ENCODE data around the gene ARCN1.

ARCN1 gene

GRCh38 chr11:118572061-118572980 is at the start of gene ARCN1:
Gene ARCN1, plus strand, starts transcription at chr11:118572409. Its CDS starts 139 bp downstream, at chr11:118572548.
- DNase-seq, result peak; percentile 65 to 76 (median 73)

DNA sequence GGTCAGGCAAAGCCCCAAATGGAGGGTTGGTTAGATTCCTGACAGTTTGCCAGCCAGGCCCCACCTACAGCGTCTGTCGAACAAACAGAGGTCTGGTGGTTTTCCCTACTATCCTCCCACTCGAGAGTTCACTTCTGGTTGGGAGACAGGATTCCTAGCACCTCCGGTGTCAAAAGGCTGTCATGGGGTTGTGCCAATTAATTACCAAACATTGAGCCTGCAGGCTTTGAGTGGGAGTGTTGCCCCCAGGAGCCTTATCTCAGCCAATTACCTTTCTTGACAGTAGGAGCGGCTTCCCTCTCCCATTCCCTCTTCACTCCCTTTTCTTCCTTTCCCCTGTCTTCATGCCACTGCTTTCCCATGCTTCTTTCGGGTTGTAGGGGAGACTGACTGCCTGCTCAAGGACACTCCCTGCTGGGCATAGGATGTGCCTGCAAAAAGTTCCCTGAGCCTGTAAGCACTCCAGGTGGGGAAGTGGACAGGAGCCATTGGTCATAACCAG is 49.6 kb upstream of the ARCN1 start:
- no peak for DNase-seq

DNA sequence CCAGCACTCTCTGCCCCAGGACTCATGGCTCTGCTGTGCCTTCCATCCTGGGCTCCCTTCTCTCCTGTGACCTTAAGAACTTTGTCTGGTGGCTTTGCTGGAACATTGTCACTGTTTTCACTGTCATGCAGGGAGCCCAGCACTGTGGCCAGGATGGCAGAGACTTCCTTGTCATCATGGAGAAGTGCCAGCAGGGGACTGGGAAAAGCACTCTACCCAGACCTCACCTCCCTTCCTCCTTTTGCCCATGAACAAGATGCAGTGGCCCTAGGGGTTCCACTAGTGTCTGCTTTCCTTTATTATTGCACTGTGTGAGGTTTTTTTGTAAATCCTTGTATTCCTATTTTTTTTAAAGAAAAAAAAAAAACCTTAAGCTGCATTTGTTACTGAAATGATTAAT is 47.9 kb upstream of the ARCN1 start:
- no peak for DNase-seq

DNA sequence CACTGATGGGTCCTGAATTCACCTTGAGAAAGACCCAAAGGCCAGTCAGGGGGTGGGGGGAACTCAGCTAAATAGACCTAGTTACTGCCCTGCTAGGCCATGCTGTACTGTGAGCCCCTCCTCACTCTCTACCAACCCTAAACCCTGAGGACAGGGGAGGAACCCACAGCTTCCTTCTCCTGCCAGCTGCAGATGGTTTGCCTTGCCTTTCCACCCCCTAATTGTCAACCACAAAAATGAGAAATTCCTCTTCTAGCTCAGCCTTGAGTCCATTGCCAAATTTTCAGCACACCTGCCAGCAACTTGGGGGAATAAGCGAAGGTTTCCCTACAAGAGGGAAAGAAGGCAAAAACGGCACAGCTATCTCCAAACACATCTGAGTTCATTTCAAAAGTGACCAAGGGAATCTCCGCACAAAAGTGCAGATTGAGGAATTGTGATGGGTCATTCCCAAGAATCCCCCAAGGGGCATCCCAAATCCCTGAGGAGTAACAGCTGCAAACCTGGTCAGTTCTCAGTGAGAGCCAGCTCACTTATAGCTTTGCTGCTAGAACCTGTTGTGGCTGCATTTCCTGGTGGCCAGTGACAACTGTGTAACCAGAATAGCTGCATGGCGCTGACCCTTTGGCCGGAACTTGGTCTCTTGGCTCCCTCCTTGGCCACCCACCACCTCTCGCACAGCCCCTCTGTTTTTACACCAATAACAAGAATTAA is 47.3 kb upstream of the ARCN1 start:
- DNase-seq, result no peak

- no peak for DNase-seq
These were observed 45.5 kb upstream of the ARCN1 start for GRCh38 chr11:118526688-118527087.

DNA sequence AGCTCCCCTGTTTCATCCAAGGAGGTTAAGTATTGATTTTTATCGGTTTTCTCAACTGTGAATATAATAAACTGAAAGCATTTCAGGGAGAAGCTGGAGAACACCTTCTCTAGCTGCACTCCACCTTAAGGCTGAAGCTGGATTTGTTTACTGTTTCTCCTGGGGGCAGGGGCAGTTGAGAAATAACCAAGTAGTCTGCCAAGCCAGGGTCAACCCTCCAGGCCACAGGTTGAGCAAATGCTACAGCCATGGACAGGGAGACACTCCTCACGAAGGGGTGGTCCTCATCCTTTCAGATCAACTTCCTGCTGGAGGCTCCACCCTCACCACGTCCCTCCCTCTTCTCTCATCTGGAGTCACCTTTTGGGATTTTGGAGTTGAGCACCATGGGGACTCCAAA is 45.1 kb upstream of the ARCN1 start, which contains the start of gene TTC36:
TTC36 (plus strand) TSS at position 366 of the 400 bp plus-strand sequence; CDS start at position 387, 21 bp downstream.
- no peak for DNase-seq

DNA sequence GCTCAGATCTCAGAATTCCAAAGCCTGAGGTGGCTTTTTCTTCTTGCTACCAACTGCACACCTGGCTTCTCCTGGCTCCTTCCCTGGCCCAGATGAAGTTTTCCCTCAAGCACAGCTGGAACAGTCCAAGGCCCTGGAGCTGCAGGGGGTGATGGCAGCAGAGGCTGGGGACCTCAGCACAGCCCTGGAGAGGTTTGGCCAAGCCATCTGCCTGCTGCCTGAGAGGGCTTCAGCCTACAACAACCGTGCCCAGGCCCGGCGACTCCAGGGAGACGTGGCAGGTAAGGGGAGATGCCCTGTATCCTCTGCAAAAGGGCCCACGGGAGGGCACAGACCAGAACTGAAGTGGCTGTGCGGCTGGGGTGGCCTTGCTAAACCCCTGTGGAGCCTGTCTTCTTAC is 43.7 kb upstream of the ARCN1 start:
- no peak for DNase-seq

- DNase-seq, result no peak
These were observed 42.5 kb upstream of the ARCN1 start for GRCh38 chr11:118529584-118530175.

GRCh38 chr11:118530180-118530682 is 42.0 kb upstream of the ARCN1 start:
- DNase-seq, result no peak

GRCh38 chr11:118530683-118531596 is 41.3 kb upstream of the ARCN1 start, which contains the start of gene TMEM25:
Gene TMEM25, plus strand, starts transcription at chr11:118531192. Its CDS starts 610 bp downstream, at chr11:118531802.
- peak; percentile 50 to 64 (median 54) for DNase-seq

DNA sequence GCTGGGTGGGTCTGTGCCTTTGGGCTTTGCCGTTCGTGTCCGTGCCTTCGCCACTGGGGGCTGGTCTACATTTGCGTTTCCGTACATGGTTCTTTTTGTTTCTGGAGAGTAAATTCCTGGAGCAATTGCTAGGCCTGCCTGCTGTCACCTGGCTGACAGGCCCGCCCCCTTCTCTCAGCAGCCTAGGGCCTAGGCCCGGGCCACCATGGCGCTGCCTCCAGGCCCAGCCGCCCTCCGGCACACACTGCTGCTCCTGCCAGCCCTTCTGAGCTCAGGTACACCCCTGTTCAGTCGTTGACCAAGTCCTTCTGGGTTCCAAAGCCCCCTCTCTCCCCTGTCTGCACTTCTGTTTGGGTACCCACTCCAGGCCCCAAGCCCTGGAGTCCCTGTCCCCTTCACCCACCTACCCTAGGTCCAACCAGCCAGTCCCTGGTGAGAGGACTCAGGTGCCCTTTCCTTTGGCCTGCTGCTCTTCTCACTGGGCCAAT is 40.6 kb upstream of the ARCN1 start:
- no peak for DNase-seq

DNA sequence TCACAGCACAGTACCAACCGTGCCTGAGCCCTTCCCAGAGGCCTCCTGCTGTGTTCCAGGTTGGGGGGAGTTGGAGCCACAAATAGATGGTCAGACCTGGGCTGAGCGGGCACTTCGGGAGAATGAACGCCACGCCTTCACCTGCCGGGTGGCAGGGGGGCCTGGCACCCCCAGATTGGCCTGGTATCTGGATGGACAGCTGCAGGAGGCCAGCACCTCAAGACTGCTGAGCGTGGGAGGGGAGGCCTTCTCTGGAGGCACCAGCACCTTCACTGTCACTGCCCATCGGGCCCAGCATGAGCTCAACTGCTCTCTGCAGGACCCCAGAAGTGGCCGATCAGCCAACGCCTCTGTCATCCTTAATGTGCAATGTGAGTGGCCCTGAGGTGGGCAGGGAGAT is 40.1 kb upstream of the ARCN1 start:
- no peak for DNase-seq

DNA sequence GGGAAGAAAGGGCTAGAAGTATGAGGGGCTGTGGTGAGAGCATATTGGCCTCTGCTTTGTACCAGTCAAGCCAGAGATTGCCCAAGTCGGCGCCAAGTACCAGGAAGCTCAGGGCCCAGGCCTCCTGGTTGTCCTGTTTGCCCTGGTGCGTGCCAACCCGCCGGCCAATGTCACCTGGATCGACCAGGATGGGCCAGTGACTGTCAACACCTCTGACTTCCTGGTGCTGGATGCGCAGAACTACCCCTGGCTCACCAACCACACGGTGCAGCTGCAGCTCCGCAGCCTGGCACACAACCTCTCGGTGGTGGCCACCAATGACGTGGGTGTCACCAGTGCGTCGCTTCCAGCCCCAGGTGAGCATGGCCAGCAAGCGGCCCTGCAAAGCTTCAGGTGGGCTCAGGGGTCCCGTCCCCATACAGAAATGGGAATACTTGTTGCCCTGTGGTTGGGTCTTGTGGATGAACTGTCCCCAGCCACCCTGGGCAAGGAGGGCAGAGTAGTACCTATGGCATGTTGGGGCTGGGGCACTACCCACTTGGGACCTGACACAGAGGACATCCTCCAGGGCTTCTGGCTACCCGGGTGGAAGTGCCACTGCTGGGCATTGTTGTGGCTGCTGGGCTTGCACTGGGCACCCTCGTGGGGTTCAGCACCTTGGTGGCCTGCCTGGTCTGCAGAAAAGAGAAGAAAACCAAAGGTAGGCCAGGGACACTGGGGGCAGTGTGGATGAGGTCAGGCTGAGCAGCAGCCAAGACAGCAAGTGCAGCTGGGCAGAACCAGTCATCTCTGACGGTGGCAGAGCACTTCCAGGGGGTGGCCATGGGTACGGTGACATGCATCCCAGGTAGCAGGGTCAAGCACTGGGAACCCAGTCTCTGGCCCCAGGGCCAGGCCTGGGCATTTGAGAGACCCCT is 39.1 kb upstream of the ARCN1 start:
- DNase-seq, result no peak

- DNase-seq, result no peak
These were observed 38.2 kb upstream of the ARCN1 start for GRCh38 chr11:118533769-118534729.

GRCh38 chr11:118535261-118535660 is 36.9 kb upstream of the ARCN1 start:
- no peak for DNase-seq

- DNase-seq, result no peak
These were observed 35.5 kb upstream of the ARCN1 start for GRCh38 chr11:118536726-118537125.

GRCh38 chr11:118537409-118537980 is 34.7 kb upstream of the ARCN1 start:
- DNase-seq, result no peak

DNA sequence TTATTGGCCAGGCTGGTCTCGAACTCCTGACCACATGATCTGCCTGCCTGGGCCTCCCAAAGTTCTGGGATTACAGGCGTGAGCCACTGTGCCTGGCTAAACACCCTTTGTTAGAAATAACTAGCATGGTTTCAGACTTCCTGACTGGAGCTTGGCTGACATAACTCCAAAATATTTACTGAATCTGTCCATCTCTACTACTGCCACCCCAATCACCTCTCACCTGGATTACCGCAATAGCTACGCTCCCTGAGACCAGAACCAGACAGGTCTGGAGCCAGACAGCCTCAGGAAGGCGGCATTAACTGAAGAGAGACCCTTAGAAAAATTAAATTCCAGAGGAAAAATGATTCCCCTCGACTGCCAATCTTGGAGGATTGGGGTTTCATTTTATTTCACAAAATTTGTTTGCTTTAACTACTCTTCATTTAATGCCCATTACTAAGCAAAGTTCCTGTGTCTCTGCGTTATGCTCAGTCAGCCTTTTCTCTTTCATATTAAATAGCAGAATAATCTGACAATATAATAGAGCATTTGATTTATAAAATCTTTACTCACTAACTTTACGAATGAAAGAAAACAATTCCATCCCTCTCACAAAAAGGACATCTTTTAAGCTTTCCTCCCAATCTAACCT is 28.1 kb upstream of the ARCN1 start:
- no peak for DNase-seq
